Measurements from ENCODE around the gene PAOX. TPM values are rescaled to one million over a fixed set of nuclear protein-coding genes. Genes with fewer than 3 reads are reported as not detected.
"Not testable (repeated sequence)": the region's sequence is repeated elsewhere in the genome, so short reads cannot be mapped to it uniquely, and the experiment has no call there.

The PAOX gene
- total RNA-seq, 1 experiment from 2014 or later = 5.6 TPM

DNA sequence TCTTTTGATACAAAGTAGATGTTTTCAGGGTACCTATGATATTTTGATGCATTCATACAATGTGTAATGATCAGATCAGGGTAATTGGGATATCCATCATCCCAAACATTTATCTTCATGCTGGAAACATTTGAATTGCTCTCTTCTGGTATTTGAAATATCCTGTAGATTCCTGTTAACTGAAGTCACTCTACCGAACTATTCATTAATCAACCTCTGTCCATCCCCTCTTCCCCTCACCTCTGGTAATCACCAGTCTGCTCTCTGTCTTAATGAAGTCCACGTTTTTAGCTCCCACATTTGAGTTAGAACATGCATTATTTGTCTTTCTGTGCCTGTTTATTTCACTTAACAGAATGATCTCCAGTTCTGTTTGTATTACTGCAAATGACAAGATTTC is 26.2 kb downstream of the PAOX start:
- no peak for DNase-seq (ENCODE audit: low spot score)

DNA sequence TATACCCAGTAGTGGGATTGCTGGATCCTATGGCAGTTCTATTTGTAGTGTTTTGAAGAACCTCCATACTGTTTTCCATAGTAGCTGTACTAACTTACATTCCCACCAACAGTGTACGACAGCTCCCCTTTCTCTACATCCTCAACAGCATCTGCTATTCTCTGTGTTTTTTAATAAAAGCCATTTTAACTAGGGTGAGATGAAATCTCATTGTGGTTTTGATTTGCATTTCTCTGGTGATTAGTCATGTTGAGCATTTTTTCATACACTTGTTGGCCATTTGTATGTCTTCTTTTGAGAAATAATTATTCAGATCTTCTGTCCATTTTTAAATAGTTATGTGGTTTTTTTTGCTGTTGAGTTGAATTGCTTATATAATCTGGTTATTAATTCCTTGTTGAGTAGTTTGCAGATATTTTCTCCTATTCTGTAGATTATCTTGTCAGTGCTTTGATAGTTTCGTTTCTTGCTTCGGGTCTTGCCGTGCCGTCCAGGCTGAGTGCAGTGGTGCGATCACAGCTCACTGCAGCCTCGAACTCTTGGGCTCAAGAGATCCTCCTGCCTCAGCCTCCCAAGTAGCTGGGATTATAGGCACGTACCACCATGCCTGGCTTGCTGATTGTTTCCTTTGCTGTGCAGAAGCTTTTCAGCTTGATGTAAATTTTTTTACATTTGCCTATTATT is 26.9 kb downstream of the PAOX start:
- DNase-seq (ENCODE audit: low spot score) = no peak

DNA sequence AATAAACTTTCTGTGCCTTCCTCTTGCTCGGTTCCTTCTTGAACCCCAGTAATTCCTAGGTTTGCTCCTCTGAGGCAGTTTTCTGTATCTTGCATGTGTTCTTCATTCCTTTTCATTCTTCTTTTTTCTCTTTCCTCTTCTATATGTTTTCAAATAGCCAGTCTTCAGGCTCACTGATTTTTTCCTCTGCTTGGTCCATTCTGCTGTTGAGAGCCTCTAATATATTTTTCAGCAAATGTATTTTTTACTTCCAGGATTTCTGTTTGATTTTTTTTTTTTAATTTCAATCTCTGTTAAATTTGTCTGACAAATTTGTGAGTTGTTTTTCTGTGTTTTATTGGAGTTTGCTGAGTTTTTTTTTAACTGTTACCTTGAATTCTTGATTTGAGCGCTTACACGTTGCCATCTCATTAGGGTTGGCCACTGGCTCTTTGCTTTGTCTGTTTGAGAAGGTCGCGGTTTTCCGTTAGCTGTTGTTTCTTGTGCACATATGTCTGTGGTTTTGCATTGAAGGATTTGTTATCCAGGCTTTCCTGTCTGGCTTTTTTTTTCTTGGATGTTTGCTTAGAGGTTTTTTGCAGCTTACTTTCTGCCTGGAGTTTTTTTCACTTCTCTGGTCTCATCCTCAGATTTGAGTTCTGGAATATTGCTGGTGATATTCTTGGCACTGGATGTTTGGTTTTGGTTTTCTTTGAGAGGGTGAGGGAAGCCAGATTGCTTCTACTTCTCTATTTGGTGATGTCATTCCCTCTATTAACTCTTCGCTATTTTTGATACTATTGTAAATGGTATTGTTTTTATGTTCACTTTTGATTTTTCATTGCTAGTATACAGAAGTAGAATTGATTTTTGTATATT is 32.7 kb downstream of the PAOX start:
- DNase-seq (ENCODE audit: low spot score) = no peak

DNA sequence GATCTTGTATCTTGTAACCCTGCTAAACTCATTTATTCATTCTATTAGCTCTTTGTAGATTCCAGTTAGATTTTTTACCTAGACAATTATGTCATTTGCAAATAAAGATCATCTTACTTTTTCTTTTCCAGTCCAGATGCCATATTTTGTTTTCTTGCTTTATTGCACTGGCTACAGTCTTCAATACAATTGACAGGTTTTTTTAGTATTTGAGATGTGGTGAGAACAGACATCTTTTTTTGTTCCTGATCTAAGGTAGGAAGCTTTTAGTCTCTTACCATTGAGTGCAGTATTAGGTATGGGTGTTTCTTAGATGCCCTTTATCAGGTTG is 33.3 kb downstream of the PAOX start:
- no peak for DNase-seq (ENCODE audit: low spot score)

DNA sequence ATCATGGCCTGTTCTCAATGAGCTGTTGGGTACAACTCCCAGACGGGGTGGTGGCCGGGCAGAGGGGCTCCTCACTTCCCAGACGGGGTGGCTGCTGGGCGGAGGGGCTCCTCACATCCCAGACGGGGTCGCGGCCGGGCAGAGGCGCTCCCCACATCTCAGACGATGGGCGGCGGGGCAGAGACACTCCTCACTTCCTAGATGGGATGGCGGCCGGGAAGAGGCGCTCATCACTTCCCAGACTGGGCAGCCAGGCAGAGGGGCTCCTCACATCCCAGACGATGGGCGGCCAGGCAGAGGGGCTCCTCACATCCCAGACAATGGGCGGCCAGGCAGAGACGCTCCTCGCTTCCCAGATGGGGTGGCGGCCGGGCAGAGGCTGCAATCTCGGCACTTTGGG is 35.3 kb downstream of the PAOX start:
- not testable (repeated sequence) for DNase-seq (ENCODE audit: low spot score)

DNA sequence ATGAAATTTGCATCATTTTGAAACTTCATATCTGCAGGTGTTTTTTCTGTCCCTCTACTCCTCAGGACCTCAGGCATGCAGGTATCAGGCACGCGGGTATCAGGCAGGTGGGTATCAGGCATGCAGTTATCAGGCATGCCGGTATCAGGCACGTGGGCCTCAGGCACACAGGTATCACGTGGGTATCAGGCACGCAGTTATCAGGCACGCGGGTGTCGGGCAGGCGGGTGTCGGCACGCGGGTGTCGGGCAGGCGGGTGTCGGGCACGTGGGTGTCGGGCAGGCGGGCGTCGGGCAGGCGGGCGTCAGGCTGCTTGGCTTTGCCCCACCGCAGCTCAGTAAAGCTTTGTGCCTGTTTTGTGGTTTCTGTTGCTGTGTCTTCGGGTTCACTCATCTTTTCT is 36.7 kb downstream of the PAOX start:
- DNase-seq (ENCODE audit: low spot score) = no peak

DNA sequence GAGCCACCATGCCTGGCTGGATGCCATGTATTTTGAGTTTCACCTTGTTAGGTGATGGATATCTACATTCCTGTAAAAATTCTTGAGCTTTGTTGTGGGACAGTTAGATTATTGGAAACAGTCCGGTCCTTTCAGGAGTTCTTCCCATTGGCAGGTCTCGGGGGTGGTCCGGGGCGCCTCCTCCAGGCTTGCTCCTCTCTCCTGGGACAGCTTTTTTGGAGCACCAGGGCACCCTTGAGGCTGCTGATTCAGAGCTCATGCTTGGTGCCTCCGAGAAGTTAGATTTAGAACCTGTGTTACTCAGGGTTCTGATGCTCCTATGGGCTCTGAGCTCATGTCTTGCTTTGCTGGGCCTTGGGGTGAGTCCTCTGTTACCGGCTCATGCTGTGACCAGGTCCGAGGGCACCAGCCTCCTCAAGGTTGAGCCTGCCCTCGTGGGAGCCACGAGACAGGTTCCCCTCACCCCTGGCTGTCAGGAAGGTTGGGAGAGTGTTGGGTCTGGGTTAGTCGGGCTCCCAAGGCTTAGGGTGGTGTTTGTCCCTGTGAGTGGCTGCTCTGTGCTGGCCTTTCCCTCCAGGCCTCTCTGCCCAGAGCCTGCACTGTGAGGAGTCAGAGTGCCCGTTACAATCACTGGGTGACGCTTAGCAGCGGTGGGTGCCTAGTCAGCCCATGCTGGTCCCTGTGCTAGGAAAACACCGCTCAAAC is 39.4 kb downstream of the PAOX start:
- no peak for DNase-seq (ENCODE audit: low spot score)

DNA sequence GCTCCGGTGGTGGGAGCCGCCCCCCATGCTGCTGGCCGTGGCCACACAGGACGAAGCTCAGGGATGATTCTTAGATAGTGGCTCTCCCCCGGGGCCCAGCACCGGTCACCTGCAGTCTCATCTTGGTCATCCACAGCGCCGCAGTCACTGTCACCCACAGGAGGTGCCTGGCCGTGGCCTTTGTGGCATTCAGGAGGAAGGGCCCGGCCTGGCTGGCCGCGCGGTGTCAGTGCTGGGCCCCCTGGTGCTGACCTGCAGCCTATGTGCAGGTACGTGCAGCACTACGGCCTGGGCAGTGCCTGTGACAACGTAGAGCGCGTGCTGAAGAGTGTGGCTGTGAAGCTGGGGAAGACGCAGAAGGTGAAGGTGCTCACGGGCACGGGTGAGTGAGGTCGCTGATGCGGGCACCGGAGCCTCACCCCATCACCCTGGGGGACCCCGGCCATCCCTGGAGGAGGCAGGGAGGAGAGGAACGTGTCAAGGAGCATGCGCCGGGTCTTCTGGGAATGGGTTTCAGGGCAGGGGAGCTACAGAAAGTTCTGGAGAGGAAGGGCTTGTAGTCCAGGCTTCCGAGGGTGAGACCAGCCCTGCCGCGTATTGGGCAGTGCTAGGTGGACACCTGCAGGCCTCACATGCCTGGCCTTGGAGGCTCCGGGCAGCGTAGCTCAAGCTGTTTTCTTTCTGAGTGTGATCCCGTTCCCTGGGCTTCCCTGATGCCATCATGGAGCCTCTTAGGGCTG is 40.3 kb downstream of the PAOX start:
- DNase-seq (ENCODE audit: low spot score) = no peak

DNA sequence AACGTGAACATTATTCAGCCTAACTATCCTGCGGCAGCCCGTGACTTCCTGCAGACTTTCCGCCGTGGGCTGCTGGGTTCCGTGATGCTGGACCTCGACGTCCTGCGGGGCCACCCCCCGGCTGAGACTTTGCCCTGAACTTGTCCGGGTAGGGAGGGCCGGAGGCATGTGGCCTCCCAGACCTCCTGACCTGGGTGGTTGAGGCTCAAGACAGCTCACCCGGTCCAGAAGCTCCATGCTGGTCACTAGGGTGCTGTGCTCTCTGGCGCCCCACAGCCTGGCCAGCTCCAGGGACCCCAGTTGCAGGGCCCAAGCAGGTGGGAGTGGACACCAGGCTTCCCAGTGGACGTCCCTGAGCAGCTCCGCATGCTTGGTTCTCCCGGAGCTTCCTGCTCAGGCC is 41.0 kb downstream of the PAOX start:
- no peak for DNase-seq (ENCODE audit: low spot score)

DNA sequence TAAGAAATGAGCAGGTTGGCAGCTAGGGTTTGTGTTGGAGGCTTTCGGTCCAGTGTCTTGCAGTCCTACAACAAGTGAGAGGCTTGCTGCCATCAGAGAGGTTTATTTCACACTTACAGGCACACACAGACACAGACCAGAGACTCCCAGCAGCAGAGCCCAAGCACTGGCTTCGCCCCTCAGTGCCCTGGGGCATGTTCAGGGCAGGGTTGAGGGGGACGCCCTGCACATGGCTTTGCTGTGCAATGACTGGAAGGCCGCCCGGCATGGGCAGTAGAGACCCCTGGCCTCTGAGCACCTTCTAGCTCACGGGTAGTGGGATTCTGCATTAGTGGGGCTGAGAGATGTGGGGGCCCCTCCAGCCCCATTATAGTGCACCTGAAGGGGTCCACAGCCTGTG is 41.5 kb downstream of the PAOX start:
- no peak for DNase-seq (ENCODE audit: low spot score)

DNA sequence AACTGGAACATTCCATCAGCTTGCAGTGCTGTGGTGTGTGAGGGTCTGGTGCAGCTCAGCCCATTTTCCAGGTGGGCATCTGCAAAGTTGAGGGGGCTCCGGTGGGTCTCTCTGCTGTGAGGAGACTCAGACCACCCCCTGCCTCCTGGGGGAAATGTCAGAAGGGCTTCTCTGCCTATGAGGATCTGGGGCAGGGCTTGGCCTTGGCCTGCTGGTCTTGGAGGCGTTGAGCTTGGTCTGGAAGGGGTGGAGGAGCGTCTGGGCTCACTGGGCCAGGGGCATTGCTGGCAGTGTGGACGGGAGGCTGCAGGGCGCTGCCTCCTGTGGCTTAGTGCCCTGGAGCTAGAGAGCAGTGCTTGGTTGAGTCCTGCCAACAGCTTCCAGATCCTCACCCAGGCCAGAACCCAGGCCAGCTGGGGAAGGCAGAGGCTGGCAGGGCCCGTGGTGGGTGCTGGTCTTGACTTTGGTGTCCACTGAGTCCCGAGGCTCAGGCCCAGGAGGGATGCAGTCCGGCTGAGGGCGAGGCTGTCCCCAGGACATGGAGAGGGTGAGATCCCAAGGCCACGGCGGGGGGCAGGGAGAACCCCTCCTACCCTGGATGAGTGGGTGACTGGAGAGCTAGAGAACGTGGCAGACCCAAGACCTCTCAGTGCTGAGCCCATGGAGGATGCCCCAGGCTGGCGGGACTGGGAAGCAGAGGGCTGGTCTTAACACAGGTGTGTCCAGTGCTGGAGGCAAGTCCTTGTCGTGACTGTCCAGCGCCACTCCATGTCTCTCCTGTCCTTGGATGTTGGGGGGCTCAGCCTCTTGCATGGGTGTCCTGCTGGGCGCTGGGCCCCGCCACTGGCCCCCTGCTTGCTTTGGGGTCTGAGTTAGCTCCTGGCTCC is 42.5 kb downstream of the PAOX start:
- DNase-seq (ENCODE audit: low spot score) = no peak

DNA sequence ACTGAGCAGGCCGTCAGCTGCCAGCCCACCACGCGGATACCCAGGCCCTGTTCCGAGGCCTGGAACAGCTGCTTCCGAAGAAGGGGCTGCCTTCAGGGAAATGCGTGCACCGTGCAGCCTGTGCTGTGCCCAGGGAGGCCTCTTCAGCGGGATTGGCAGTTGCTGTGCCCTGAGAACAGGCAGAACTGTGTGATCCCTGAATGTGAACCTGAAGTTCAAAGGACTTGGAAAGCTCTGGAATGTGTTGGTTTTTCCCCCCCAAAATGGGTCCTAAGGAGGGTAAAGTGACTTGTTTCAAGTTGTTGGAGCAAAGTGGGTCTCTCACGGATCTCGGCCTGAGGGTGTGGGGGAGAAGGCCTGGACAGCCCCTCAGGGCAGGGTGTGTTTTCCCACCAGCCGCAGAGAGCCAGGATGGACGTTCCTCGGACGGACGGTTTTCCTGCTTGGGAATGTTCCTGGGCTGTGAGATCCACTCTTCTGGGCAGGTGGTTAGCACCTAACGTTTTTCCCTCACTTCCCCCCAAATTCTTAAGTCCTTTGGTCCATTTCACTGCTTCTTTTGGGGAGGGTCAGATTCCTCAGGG is 43.3 kb downstream of the PAOX start:
- no peak for DNase-seq (ENCODE audit: low spot score)

DNA sequence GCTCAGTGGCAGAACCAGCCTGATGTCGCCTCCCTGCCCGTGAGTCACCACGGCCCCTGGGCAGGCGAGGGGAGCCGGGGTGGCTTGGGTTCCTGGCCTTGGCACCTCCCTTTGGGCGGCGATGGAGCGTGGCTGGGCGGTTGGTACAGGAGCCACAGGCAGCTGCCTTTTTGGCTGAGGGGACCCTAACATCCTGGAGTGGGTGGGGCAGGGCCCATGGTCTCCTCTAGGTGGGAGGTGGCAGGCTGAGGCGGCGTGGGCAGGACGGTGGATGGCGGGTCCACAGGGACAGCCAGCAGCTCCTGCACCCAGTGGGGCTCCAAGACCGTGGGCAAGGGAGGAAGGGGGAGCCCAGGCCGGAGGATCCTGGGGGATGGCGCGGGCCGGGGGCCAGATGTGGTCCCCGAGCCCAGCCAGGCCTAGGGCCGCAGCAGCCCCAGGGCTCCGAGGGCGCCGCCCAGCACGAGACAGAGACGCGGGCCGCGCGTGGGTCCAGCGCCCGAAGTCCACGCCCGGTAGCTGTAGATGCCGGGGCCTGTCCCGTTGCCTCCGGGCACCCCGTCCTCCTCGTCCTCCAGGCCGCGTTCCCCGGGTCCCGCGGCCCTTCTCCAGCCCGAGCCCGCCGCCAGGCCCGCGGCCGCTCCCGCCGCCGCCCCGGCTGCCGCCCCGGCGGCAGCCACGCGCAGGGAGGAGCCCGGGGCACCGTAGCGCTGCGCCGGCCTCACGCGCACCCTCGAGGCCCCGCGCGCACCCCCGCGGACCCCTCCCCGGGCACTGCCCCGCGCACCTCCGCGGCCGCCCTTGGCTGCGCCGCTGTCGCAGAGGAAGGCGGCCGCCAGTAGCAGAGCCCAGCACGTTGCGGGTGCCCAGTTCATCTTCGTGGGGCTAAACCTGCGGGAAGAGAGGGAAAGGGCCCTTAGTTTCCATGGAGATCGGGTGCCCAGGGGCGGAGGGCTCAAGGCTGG is 44.0 kb downstream of the PAOX start:
- no peak for DNase-seq (ENCODE audit: low spot score)

DNA sequence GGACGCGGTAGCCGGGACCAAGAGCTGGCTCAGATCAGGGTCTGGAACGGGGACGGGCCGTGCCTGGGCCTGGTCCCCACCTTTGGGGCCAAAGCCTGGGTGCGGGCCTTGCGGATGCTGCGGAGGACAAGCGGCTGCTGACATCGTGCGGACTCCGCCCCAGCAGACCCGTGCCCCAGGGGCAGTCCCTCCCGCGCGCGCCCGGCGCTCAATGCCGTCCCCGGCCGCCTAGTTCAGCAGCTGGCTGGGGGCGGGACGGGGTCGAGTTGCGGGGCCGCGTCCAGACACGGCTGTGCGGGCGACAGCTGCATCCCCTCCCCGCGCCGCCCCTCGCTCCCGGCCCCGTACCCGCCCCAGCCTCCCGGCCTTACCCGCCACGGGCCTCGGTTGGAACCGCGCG is 45.0 kb downstream of the PAOX start:
- DNase-seq (ENCODE audit: low spot score) = not testable (repeated sequence)

DNA sequence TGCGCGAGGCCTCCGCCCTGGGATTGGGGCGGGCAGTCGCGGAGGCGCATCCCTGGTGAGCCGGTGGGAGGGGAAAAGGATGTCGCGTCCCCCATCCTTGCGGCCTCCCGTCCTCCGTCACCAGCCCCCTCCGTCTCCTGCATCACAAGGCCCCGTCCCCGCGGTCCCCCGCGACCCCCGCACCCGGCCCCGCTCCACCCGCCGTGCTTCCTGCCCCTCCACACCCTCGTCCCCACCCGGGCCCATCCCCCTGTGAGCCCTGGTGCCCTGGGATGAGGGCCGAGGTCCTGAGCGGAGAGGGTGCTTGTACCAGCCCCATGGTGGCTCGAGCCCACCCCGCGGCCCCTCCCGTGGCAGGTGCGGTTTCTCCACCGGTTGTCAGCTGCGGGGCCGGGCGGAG is 45.5 kb downstream of the PAOX start, which contains the start of gene SPRN:
TSS of gene SPRN (minus strand) at position 25 of the 400 bp plus-strand sequence. CDS start 944 bp downstream, outside the sequence.
- DNase-seq (ENCODE audit: low spot score) = not testable (repeated sequence)

DNA sequence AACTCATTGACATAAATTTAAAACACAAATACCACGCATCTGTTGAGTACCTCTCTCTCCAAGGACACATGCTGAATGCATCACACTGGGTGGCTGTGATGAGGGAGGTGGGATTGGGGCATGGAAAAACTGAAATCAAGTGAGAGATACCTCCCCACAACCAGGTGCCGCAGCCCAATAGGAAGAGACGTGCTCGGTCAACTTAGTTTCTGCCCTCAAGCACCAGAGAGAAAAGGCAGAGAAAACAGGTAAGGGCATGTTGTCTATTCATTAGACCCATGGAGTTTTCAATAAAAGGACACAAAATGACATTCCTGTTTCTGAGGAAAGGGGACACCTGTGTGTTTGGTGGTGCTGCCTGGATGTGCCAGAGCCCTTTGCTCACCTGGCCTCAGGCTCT is 50.5 kb downstream of the PAOX start:
- not testable (repeated sequence) for DNase-seq (ENCODE audit: low spot score)

DNA sequence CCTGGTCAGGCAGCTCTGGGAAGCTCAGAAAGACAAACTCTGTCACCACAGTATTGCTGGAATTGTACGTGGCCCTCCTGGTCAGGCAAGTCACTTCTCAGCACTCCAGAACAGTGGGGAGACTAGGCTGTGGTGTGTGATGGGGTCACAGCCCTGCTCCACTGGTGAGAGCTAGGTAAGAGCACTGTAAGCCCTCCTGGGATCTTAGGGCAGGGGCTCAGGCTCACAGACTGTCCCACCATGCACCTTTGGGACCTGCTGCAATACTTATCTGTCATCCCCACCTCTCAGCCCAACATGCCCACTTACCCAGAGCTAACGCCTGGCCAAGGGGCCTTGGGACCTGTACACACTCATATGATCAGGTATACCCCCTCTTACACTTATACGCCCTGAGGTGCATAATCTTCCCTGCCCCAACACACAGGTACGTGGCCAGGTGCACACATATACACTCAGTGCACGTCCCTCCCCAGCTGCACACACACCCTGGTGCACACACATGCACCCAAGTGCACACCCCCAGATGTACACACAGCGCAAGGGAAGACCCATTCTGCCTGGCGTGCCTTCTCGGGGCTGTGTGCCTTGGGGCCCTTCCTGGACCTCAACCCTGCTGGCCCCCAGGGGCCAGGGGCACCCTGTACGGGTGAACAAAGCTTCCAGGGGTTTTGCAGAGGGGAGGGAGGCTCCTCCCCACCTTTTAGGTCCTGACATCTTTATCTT is 53.0 kb downstream of the PAOX start:
- not testable (repeated sequence) for DNase-seq (ENCODE audit: low spot score)

DNA sequence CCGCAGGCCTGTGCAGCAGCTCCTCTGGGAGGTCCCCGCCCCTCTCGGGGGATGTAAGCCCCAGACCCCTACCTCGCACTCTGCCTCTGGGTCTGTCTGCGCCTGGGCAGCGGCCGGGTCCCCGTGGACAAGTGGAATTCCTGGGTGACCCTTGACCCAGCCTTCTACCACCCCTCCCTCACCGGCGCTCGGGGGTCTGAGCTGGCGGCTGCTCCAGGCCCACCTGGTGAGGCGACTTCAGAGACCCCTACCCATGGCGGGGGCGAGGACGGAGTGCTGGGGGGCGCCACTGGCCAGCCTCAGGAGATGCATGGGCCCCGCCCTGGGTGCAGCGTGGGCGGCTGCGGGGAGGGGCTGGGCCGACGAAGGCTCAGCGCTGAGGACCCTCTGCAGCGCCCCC is 53.7 kb downstream of the PAOX start:
- not testable (repeated sequence) for DNase-seq (ENCODE audit: low spot score)
